Activated CD4-positive, alpha-beta T cell treated with anti-CD3 and anti-CD28 coated beads for 36 hours (primary cell): ENCODE results near the gene PIGH. TPM values are rescaled to one million over a fixed set of nuclear protein-coding genes. Genes with fewer than 3 reads are reported as not detected.

Source experiments
- ATAC-seq: fragments of 200-7000 bp; cut with Tn5 transposase; one replicate; pipeline ENCODE4 v1.10.0; 2021; ENCODE audit warnings: mild to moderate bottlenecking, moderate library complexity
- CTCF ChIA-PET: fragments of 350-600 bp; sonication (Branson Sonifier 250); formaldehyde crosslinking; loops from one replicate; lab custom pipeline; 2021; ENCODE audit warnings: antibody characterized with exemption; lab: Charles Lee
- POLR2A ChIA-PET: fragments of 350-600 bp; sonication (Branson Sonifier 250); formaldehyde crosslinking; loops from one replicate; lab custom pipeline; 2021; ENCODE audit warnings: antibody characterized with exemption, inconsistent platforms; lab: Charles Lee
- DNase-seq: peaks from one replicate; pipeline ENCODE4 v3.0.0-alpha.2; 2020
- H3K27ac Mint-ChIP-seq: one replicate; pipeline ENCODE4 v1.8.0; 2021; ENCODE audit warnings: mixed read lengths
- H3K27me3 Mint-ChIP-seq: one replicate; pipeline ENCODE4 v1.8.0; 2021; ENCODE audit warnings: mixed read lengths
- H3K36me3 Mint-ChIP-seq: one replicate; pipeline ENCODE4 v1.8.0; 2021; ENCODE audit warnings: low read depth, mixed read lengths
- H3K4me1 Mint-ChIP-seq: one replicate; pipeline ENCODE4 v1.8.0; 2021; ENCODE audit warnings: mixed read lengths
- H3K4me3 Mint-ChIP-seq: one replicate; pipeline ENCODE4 v1.8.0; 2021; ENCODE audit warnings: mild to moderate bottlenecking, moderate library complexity, mixed read lengths
- H3K9me3 Mint-ChIP-seq: one replicate; pipeline ENCODE4 v1.8.0; 2021; ENCODE audit warnings: low read depth, mixed read lengths
- intact Hi-C, 2 experiments: fragments of 100-400 bp; cut with DNase I in 1 of 2; cut with micrococcal nuclease in 1 of 2; formaldehyde crosslinking; loops; one replicate each; pipeline versions ENCODE4 v1.14.2 to v1.15.1; 2022 to 2024; cut with DNase I, micrococcal nuclease
- total RNA-seq, 2 experiments: library from RNA; stranded (reverse); gene quantifications; one replicate each; pipeline ENCODE4 v1.2.3, GENCODE V29; 2021

PIGH gene
- total RNA-seq, 2 experiments from 2014 or later: 14.9 to 21.4 TPM

GRCh38 chr14:67575684-67576083 is 24.4 kb downstream of the PIGH start:
- DNase-seq (no peak), ATAC-seq (no peak)
- peaks cover 3% of the 10 kb centered on the region for H3K27me3 Mint-ChIP-seq
- no peaks in the 10 kb centered on the region for H3K36me3 Mint-ChIP-seq
- POLR2A ChIA-PET: interaction anchor here (0.6 kb wide), 1 partner anchor 128 kb away, joined by 3 read pairs; no protein-coding TSS in a partner anchor
- intact Hi-C loops: no loop called here
- CTCF ChIA-PET: interaction anchor here (1.0 to 1.9 kb wide), 3 partner anchors 9 to 148 kb away, joined by 3 to 6 read pairs (median 4); no protein-coding TSS in a partner anchor
- no peaks in the 10 kb centered on the region for H3K9me3 Mint-ChIP-seq
- no peak overlapping the region for H3K4me3 Mint-ChIP-seq
- H3K27ac Mint-ChIP-seq: no peak overlapping the region
- H3K4me1 Mint-ChIP-seq: no peaks in the 10 kb centered on the region

GRCh38 chr14:67574806-67575205 is 25.3 kb downstream of the PIGH start:
- H3K4me1 Mint-ChIP-seq: no peaks in the 10 kb centered on the region
- no peak for ATAC-seq
- intact Hi-C loops: loop anchor here in 1 of 2 experiments (5.0 kb wide), 1 partner anchor 1218 kb away; no protein-coding TSS in a partner anchor
- H3K4me3 Mint-ChIP-seq: no peak overlapping the region
- H3K36me3 Mint-ChIP-seq: no peaks in the 10 kb centered on the region
- H3K27ac Mint-ChIP-seq: no peak overlapping the region
- H3K9me3 Mint-ChIP-seq: no peaks in the 10 kb centered on the region
- ChIA-PET CTCF (interaction anchor here (1.0 to 1.9 kb wide), 2 partner anchors 10 to 129 kb away, joined by 3 to 6 read pairs; no protein-coding TSS in a partner anchor), POLR2A (interaction anchor here (0.7 kb wide), 1 partner anchor 126 kb away, joined by 3 read pairs; no protein-coding TSS in a partner anchor)
- H3K27me3 Mint-ChIP-seq: peaks cover 3% of the 10 kb centered on the region
- DNase-seq: no peak

- intact Hi-C loops: loop anchor here in 1 of 2 experiments (5.0 kb wide), 1 partner anchor 1217 kb away; no protein-coding TSS in a partner anchor
- POLR2A ChIA-PET: no interaction called here
- CTCF ChIA-PET: interaction anchor here (1.0 kb wide), 1 partner anchor 130 kb away, joined by 3 read pairs; no protein-coding TSS in a partner anchor
Observed at GRCh38 chr14:67574156-67574555, 25.9 kb downstream of the PIGH start.

GRCh38 chr14:67573228-67574010 is 26.6 kb downstream of the PIGH start:
- no peak for DNase-seq
- no peak for ATAC-seq
- H3K27me3 Mint-ChIP-seq: peaks cover 3% of the 10 kb centered on the region
- no peak overlapping the region for H3K4me3 Mint-ChIP-seq
- no peaks in the 10 kb centered on the region for H3K36me3 Mint-ChIP-seq
- no peak overlapping the region for H3K27ac Mint-ChIP-seq
- intact Hi-C loops: loop anchor here in 1 of 2 experiments (5.0 kb wide), 1 partner anchor 1216 kb away; no protein-coding TSS in a partner anchor
- H3K9me3 Mint-ChIP-seq: no peaks in the 10 kb centered on the region
- POLR2A ChIA-PET: no interaction called here
- CTCF ChIA-PET: interaction anchor here (0.8 to 5.1 kb wide), 6 partner anchors 9 to 144 kb away, joined by 3 to 159 read pairs (median 32); partner anchors contain the start of gene TMEM229B
- no peaks in the 10 kb centered on the region for H3K4me1 Mint-ChIP-seq

More at GRCh38 chr14:67574156-67574555, 25.9 kb downstream of the PIGH start:
- peaks cover 3% of the 10 kb centered on the region for H3K27me3 Mint-ChIP-seq
- no peak for DNase-seq
- no peak overlapping the region for H3K4me3 Mint-ChIP-seq
- H3K36me3 Mint-ChIP-seq: no peaks in the 10 kb centered on the region
- no peaks in the 10 kb centered on the region for H3K9me3 Mint-ChIP-seq
- ATAC-seq: no peak
- H3K4me1 Mint-ChIP-seq: no peaks in the 10 kb centered on the region
- H3K27ac Mint-ChIP-seq: no peak overlapping the region

GRCh38 chr14:67572608-67573007 is 27.5 kb downstream of the PIGH start:
- DNase-seq: no peak
- no peaks in the 10 kb centered on the region for H3K9me3 Mint-ChIP-seq
- H3K27me3 Mint-ChIP-seq: peaks cover 3% of the 10 kb centered on the region

GRCh38 chr14:67571991-67572323 is 28.1 kb downstream of the PIGH start:
- intact Hi-C loops: loop anchor here (1.0 to 5.0 kb wide), 3 partner anchors 46 to 1215 kb away; no protein-coding TSS in a partner anchor
- H3K9me3 Mint-ChIP-seq: no peaks in the 10 kb centered on the region
- ChIA-PET CTCF (interaction anchor here (0.5 to 5.1 kb wide), 32 partner anchors 10 to 1519 kb away, joined by 3 to 159 read pairs (median 6); partner anchors contain the start of genes PIGH, PLEKHH1 and TMEM229B), POLR2A (no interaction called here)
- no peaks in the 10 kb centered on the region for H3K36me3 Mint-ChIP-seq
- ATAC-seq (no peak), DNase-seq (no peak)
- H3K4me3 Mint-ChIP-seq: no peak overlapping the region
- no peaks in the 10 kb centered on the region for H3K4me1 Mint-ChIP-seq
- no peak overlapping the region for H3K27ac Mint-ChIP-seq
- peaks cover 3% of the 10 kb centered on the region for H3K27me3 Mint-ChIP-seq

More at GRCh38 chr14:67572608-67573007, 27.5 kb downstream of the PIGH start:
- Mint-ChIP-seq H3K36me3 (no peaks in the 10 kb centered on the region), H3K4me1 (no peaks in the 10 kb centered on the region), H3K27ac (no peak overlapping the region), H3K4me3 (no peak overlapping the region)
- ChIA-PET CTCF (interaction anchor here (0.8 to 5.1 kb wide), 9 partner anchors 10 to 144 kb away, joined by 3 to 159 read pairs (median 24); partner anchors contain the start of gene PIGH), POLR2A (no interaction called here)
- intact Hi-C loops: loop anchor here in 1 of 2 experiments (5.0 kb wide), 1 partner anchor 1215 kb away; no protein-coding TSS in a partner anchor
- no peak for ATAC-seq

- Mint-ChIP-seq H3K4me1 (no peaks in the 10 kb centered on the region), H3K27me3 (peaks cover 3% of the 10 kb centered on the region), H3K4me3 (no peak overlapping the region), H3K36me3 (no peaks in the 10 kb centered on the region), H3K27ac (no peak overlapping the region), H3K9me3 (no peaks in the 10 kb centered on the region)
- POLR2A ChIA-PET: no interaction called here
- DNase-seq (peak; percentile 82), ATAC-seq (peak; percentile 97)
- intact Hi-C loops: loop anchor here (1.0 to 5.0 kb wide), 3 partner anchors 45 to 1214 kb away; no protein-coding TSS in a partner anchor
- CTCF ChIA-PET: interaction anchor here (0.5 to 5.1 kb wide), 47 partner anchors 9 to 1519 kb away, joined by 3 to 159 read pairs (median 4); partner anchors contain the start of genes PIGH, PLEKHH1 and TMEM229B
Observed at GRCh38 chr14:67571275-67571990, 28.6 kb downstream of the PIGH start.

GRCh38 chr14:67570453-67570852 is 29.6 kb downstream of the PIGH start:
- intact Hi-C loops: loop anchor here in 1 of 2 experiments (5.0 kb wide), 1 partner anchor 1213 kb away; no protein-coding TSS in a partner anchor
- H3K36me3 Mint-ChIP-seq: no peaks in the 10 kb centered on the region
- H3K9me3 Mint-ChIP-seq: no peaks in the 10 kb centered on the region
- ATAC-seq (no peak), DNase-seq (no peak)
- H3K4me3 Mint-ChIP-seq: no peak overlapping the region
- ChIA-PET CTCF (interaction anchor here (0.8 to 5.1 kb wide), 22 partner anchors 8 to 155 kb away, joined by 3 to 159 read pairs (median 8); partner anchors contain the start of genes PIGH and PLEKHH1), POLR2A (interaction anchor here (0.6 kb wide), 2 partner anchors 34 to 61 kb away, joined by 3 read pairs; no protein-coding TSS in a partner anchor)
- H3K27me3 Mint-ChIP-seq: peaks cover 3% of the 10 kb centered on the region
- H3K4me1 Mint-ChIP-seq: no peaks in the 10 kb centered on the region
- H3K27ac Mint-ChIP-seq: no peak overlapping the region

GRCh38 chr14:67569651-67570290 is 30.3 kb downstream of the PIGH start:
- no peak for ATAC-seq
- H3K4me3 Mint-ChIP-seq: no peak overlapping the region
- no peaks in the 10 kb centered on the region for H3K36me3 Mint-ChIP-seq
- H3K9me3 Mint-ChIP-seq: no peaks in the 10 kb centered on the region
- H3K4me1 Mint-ChIP-seq: no peaks in the 10 kb centered on the region
- POLR2A ChIA-PET: interaction anchor here (0.6 kb wide), 1 partner anchor 35 kb away, joined by 3 read pairs; no protein-coding TSS in a partner anchor
- peaks cover 3% of the 10 kb centered on the region for H3K27me3 Mint-ChIP-seq
- CTCF ChIA-PET: interaction anchor here (0.6 to 5.1 kb wide), 10 partner anchors 8 to 1546 kb away, joined by 4 to 159 read pairs (median 19); partner anchors contain the start of gene PIGH
- H3K27ac Mint-ChIP-seq: no peak overlapping the region
- intact Hi-C loops: loop anchor here in 1 of 2 experiments (5.0 kb wide), 1 partner anchor 1212 kb away; no protein-coding TSS in a partner anchor
- DNase-seq: no peak

GRCh38 chr14:67569011-67569650 is 30.9 kb downstream of the PIGH start:
- no peak overlapping the region for H3K4me3 Mint-ChIP-seq
- POLR2A ChIA-PET: no interaction called here
- no peaks in the 10 kb centered on the region for H3K36me3 Mint-ChIP-seq
- peaks cover 3% of the 10 kb centered on the region for H3K27me3 Mint-ChIP-seq
- ATAC-seq: no peak
- DNase-seq: no peak
- no peaks in the 10 kb centered on the region for H3K9me3 Mint-ChIP-seq
- no peak overlapping the region for H3K27ac Mint-ChIP-seq
- intact Hi-C loops: no loop called here
- CTCF ChIA-PET: interaction anchor here (0.6 to 5.1 kb wide), 4 partner anchors 13 to 1210 kb away, joined by 3 to 159 read pairs (median 44); no protein-coding TSS in a partner anchor
- H3K4me1 Mint-ChIP-seq: no peaks in the 10 kb centered on the region
